HEK293 (cell line): ENCODE results near the gene ACOX2.

Experiments used
- CTCF ChIA-PET: fragments of 350-600 bp; formaldehyde crosslinking; extraction: SDS; loops from one replicate; lab custom pipeline; 2021; ENCODE audit warnings: antibody characterized with exemption; lab: Yijun Ruan, JAX
- POLR2A ChIA-PET: fragments of 300-600 bp; formaldehyde crosslinking; extraction: SDS; loops from one replicate; lab custom pipeline; 2020; ENCODE audit warnings: antibody characterized with exemption, inconsistent platforms; lab: Yijun Ruan, JAX
- H3K27ac ChIP-seq: fragments of 200-500 bp; sonication (Bioruptor generic); 2 replicates; pipeline ENCODE4 v1.5.1; 2014; ENCODE audit warnings: low read depth, low read length, control low read depth, inconsistent platforms; ENCODE audit errors: extremely low read depth
- H3K36me3 ChIP-seq, 2 experiments: fragments of 200-500 bp in 1 of 2; sonication (Bioruptor generic) in 1 of 2; 1 replicate in 1 of 2; 2 replicates in 1 of 2; pipeline ENCODE4 v1.5.1; 2014 to 2017; ENCODE audit warnings: inconsistent platforms in 2 of 2, low read length in 2 of 2; ENCODE audit not compliant: control insufficient read depth in 2 of 2, insufficient read depth in 1 of 2
- H3K4me1 ChIP-seq: fragments of 200-500 bp; sonication (Bioruptor generic); 2 replicates; pipeline ENCODE4 v1.5.1; 2014; ENCODE audit warnings: mild to moderate bottlenecking, low read length, inconsistent platforms; ENCODE audit not compliant: control insufficient read depth, insufficient read depth
- H3K4me3 ChIP-seq: 2 replicates; pipeline ENCODE4 v1.5.1; 2011; ENCODE audit warnings: low read depth, mild to moderate bottlenecking, control low read depth, low read length, moderate library complexity
- H3K9me3 ChIP-seq: fragments of 200-500 bp; sonication (Bioruptor generic); 2 replicates; pipeline ENCODE4 v1.5.1; 2014; ENCODE audit warnings: low read depth, low read length, inconsistent platforms; ENCODE audit not compliant: control insufficient read depth, insufficient read depth
- HOXD13 ChIP-seq: sonication (generic); formaldehyde crosslinking; IDR thresholded peaks from 2 replicates; pipeline ENCODE4 v1.8.0; 2022; ENCODE audit warnings: missing genetic modification reagents, borderline replicate concordance
- KLF17 ChIP-seq: fragments of 450-650 bp; formaldehyde crosslinking; IDR thresholded peaks from 2 replicates; pipeline ENCODE4 v1.5.1; 2016; ENCODE audit warnings: missing biosample characterization, missing genetic modification characterization
- KLF9 ChIP-seq: fragments of 450-650 bp; formaldehyde crosslinking; IDR thresholded peaks from 2 replicates; pipeline ENCODE4 v1.5.1; 2016; ENCODE audit warnings: missing biosample characterization, missing genetic modification characterization, low read depth
- ZFHX2 ChIP-seq: fragments of 450-650 bp; formaldehyde crosslinking; conservative IDR thresholded peaks from 2 replicates; pipeline ENCODE4 v1.5.1; 2016; ENCODE audit warnings: missing biosample characterization, missing genetic modification characterization
- ZNF133 ChIP-seq: fragments of 450-650 bp; formaldehyde crosslinking; IDR thresholded peaks from 2 replicates; pipeline ENCODE4 v1.5.1; 2016; ENCODE audit warnings: missing biosample characterization, missing genetic modification characterization
- ZNF214 ChIP-seq: fragments of 450-650 bp; formaldehyde crosslinking; IDR thresholded peaks from 2 replicates; pipeline ENCODE4 v1.5.1; 2017; ENCODE audit warnings: missing biosample characterization, mild to moderate bottlenecking, missing genetic modification characterization, borderline replicate concordance
- ZNF24 ChIP-seq: fragments of 450-650 bp; formaldehyde crosslinking; IDR thresholded peaks from 2 replicates; pipeline ENCODE4 v1.5.1; 2016; ENCODE audit warnings: missing biosample characterization, missing genetic modification characterization
- ZNF26 ChIP-seq: fragments of 450-650 bp; formaldehyde crosslinking; IDR thresholded peaks from 2 replicates; pipeline ENCODE4 v1.5.1; 2016; ENCODE audit warnings: missing biosample characterization, missing genetic modification characterization
- ZNF48 ChIP-seq: fragments of 450-650 bp; formaldehyde crosslinking; IDR thresholded peaks from 2 replicates; pipeline ENCODE4 v1.5.1; 2016; ENCODE audit warnings: missing biosample characterization, missing genetic modification characterization
- ZNF600 ChIP-seq: fragments of 450-650 bp; formaldehyde crosslinking; IDR thresholded peaks from 2 replicates; pipeline ENCODE4 v1.5.1; 2016; ENCODE audit warnings: missing biosample characterization, missing genetic modification characterization
- ZNF677 ChIP-seq: fragments of 450-650 bp; IDR thresholded peaks from 2 replicates; pipeline ENCODE4 v1.5.0; 2018; ENCODE audit warnings: missing biosample characterization, mild to moderate bottlenecking, missing genetic modification characterization, moderate library complexity
- TF ChIP-seq, protein P1 (sequence below): fragments of 450-650 bp; formaldehyde crosslinking; IDR thresholded peaks from 2 replicates; pipeline ENCODE4 v1.5.1; 2016; ENCODE audit warnings: missing biosample characterization, missing genetic modification characterization
- TF ChIP-seq, protein P2 (sequence below): fragments of 450-650 bp; formaldehyde crosslinking; IDR thresholded peaks from 2 replicates; pipeline ENCODE4 v1.5.1; 2017; ENCODE audit warnings: missing biosample characterization, missing genetic modification characterization
- TF ChIP-seq, protein P3 (sequence below): fragments of 450-650 bp; formaldehyde crosslinking; IDR thresholded peaks from 2 replicates; pipeline ENCODE4 v1.5.1; 2016; ENCODE audit warnings: missing biosample characterization, missing genetic modification characterization

Gene ACOX2

DNA sequence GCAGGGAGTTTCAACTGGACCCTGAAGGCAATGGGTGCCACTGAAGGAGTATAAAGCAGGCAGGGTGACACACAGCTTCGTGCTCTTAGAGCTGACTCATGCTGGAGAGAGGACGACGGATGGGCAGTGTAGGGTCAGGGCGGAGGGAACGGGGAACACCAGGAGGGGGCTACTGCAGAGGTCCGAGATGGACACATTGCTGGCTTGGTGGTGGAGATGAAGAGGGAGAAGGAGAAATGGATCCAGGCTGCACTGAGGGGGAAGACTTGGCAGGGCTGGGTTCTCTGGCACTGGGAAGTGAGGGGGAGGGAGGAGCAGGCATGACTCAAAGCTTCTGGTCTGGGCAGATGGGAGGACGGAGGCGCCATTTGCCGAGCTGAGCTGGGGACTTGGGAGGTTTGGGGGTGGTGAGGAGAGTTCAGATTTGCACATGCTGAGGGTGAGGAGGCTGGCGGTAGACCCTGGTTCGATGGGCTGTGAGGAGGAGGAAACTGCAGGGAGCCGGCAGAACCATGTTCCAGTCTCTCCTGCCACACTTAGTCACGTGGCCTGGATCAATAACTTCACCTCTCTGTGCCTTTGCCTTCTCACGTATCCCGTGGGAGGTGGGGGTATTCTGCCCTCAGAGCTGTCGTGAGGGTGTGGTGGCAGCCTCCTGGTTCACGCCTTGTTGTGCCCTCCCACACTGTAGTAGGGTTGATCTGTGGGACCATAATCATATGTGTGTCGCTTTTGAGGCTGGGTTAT lies 49.7 kb downstream of the ACOX2 start (continued):
- TF ChIP-seq, protein P1, sequence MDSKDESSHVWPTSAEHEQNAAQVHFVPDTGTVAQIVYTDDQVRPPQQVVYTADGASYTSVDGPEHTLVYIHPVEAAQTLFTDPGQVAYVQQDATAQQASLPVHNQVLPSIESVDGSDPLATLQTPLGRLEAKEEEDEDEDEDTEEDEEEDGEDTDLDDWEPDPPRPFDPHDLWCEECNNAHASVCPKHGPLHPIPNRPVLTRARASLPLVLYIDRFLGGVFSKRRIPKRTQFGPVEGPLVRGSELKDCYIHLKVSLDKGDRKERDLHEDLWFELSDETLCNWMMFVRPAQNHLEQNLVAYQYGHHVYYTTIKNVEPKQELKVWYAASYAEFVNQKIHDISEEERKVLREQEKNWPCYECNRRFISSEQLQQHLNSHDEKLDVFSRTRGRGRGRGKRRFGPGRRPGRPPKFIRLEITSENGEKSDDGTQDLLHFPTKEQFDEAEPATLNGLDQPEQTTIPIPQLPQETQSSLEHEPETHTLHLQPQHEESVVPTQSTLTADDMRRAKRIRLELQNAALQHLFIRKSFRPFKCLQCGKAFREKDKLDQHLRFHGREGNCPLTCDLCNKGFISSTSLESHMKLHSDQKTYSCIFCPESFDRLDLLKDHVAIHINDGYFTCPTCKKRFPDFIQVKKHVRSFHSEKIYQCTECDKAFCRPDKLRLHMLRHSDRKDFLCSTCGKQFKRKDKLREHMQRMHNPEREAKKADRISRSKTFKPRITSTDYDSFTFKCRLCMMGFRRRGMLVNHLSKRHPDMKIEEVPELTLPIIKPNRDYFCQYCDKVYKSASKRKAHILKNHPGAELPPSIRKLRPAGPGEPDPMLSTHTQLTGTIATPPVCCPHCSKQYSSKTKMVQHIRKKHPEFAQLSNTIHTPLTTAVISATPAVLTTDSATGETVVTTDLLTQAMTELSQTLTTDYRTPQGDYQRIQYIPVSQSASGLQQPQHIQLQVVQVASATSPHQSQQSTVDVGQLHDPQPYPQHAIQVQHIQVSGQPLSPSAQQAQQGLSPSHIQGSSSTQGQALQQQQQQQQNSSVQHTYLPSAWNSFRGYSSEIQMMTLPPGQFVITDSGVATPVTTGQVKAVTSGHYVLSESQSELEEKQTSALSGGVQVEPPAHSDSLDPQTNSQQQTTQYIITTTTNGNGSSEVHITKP (tag by site-specific recombination): no peak

GRCh38 chr3:58485801-58486435 lies 51.1 kb downstream of the ACOX2 start:
- TF ChIP-seq, protein P2, sequence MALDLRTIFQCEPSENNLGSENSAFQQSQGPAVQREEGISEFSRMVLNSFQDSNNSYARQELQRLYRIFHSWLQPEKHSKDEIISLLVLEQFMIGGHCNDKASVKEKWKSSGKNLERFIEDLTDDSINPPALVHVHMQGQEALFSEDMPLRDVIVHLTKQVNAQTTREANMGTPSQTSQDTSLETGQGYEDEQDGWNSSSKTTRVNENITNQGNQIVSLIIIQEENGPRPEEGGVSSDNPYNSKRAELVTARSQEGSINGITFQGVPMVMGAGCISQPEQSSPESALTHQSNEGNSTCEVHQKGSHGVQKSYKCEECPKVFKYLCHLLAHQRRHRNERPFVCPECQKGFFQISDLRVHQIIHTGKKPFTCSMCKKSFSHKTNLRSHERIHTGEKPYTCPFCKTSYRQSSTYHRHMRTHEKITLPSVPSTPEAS (tag by site-specific recombination): no peak
- TF ChIP-seq ZNF600: 0 out of 2 replicates have a peak, but pooled peaks have one; percentile 43
- Histone ChIP-seq H3K4me1 (no peaks in the 10 kb centered on the region), H3K27ac (no peak overlapping the region), H3K36me3 (no peaks in the 10 kb centered on the region), H3K4me3 (no peak overlapping the region), H3K9me3 (no peaks in the 10 kb centered on the region)
- POLR2A ChIA-PET: no interaction called here
- CTCF ChIA-PET: interaction anchor here (0.7 kb wide), 1 partner anchor 66 kb away, joined by 3 read pairs; no protein-coding TSS in a partner anchor

GRCh38 chr3:58484722-58485069 lies 52.3 kb downstream of the ACOX2 start:
- TF ChIP-seq, protein P3, sequence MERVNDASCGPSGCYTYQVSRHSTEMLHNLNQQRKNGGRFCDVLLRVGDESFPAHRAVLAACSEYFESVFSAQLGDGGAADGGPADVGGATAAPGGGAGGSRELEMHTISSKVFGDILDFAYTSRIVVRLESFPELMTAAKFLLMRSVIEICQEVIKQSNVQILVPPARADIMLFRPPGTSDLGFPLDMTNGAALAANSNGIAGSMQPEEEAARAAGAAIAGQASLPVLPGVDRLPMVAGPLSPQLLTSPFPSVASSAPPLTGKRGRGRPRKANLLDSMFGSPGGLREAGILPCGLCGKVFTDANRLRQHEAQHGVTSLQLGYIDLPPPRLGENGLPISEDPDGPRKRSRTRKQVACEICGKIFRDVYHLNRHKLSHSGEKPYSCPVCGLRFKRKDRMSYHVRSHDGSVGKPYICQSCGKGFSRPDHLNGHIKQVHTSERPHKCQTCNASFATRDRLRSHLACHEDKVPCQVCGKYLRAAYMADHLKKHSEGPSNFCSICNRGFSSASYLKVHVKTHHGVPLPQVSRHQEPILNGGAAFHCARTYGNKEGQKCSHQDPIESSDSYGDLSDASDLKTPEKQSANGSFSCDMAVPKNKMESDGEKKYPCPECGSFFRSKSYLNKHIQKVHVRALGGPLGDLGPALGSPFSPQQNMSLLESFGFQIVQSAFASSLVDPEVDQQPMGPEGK (tag by site-specific recombination): no peak
- no peak for TF ChIP-seq ZNF48 (tag by site-specific recombination)
- TF ChIP-seq ZNF677 (tag by site-specific recombination): no peak
- TF ChIP-seq ZNF214 (tag by site-specific recombination): no peak
- no peak for TF ChIP-seq KLF9 (tag by site-specific recombination)
- no peak for TF ChIP-seq HOXD13 (CRISPR knock-in tag)
- TF ChIP-seq ZNF133 (tag by site-specific recombination): no peak
- no peak for TF ChIP-seq KLF17
- no peak for TF ChIP-seq ZNF24 (tag by site-specific recombination)
- no peak for TF ChIP-seq ZFHX2 (tag by site-specific recombination)
- TF ChIP-seq ZNF26 (tag by site-specific recombination): no peak
- CTCF ChIA-PET: interaction anchor here (0.6 kb wide), 2 partner anchors 223 to 413 kb away, joined by 3 read pairs; no protein-coding TSS in a partner anchor

More at GRCh38 chr3:58484722-58485069, 52.3 kb downstream of the ACOX2 start:
- Histone ChIP-seq H3K4me3 (no peak overlapping the region), H3K4me1 (no peaks in the 10 kb centered on the region), H3K27ac (no peak overlapping the region), H3K36me3 (no peaks in the 10 kb centered on the region), H3K9me3 (no peaks in the 10 kb centered on the region)
- POLR2A ChIA-PET: no interaction called here
